Breast epithelium (tissue), 3 donors: ENCODE data around the gene KSR2.

Experiments used
- POLR2A ChIP-seq: fragments of 450-650 bp; IDR thresholded peaks from one replicate; pipeline ENCODE4 v1.6.1; 2016; ENCODE audit warnings: antibody characterized with exemption, mild to moderate bottlenecking, moderate library complexity
- TF ChIP-seq, protein P1 (sequence below), 3 donors: fragments of 450-650 bp; IDR thresholded peaks; one replicate each; pipeline ENCODE4 v1.5.1; 2016 to 2017; ENCODE audit warnings: antibody characterized with exemption in 3 of 3, mild to moderate bottlenecking in 3 of 3, moderate library complexity in 3 of 3

- TF ChIP-seq, protein P1, sequence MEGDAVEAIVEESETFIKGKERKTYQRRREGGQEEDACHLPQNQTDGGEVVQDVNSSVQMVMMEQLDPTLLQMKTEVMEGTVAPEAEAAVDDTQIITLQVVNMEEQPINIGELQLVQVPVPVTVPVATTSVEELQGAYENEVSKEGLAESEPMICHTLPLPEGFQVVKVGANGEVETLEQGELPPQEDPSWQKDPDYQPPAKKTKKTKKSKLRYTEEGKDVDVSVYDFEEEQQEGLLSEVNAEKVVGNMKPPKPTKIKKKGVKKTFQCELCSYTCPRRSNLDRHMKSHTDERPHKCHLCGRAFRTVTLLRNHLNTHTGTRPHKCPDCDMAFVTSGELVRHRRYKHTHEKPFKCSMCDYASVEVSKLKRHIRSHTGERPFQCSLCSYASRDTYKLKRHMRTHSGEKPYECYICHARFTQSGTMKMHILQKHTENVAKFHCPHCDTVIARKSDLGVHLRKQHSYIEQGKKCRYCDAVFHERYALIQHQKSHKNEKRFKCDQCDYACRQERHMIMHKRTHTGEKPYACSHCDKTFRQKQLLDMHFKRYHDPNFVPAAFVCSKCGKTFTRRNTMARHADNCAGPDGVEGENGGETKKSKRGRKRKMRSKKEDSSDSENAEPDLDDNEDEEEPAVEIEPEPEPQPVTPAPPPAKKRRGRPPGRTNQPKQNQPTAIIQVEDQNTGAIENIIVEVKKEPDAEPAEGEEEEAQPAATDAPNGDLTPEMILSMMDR (IDR thresholded peaks at IDR 0.05), result no peak
- TF ChIP-seq POLR2A, result no peak
Observed at GRCh38 chr12:117733549-117733805, 235.3 kb downstream of the KSR2 start.
